Gastrocnemius medialis (tissue), 4 donors: Measurements from ENCODE around the gene CASZ1. TPM values are rescaled to one million over a fixed set of nuclear protein-coding genes. Genes with fewer than 3 reads are reported as not detected.

Experiments used
- ATAC-seq, 2 donors: fragments of 150-250 bp; one replicate each; pipeline ENCODE4 v1.9.1; 2016
- DNase-seq, 2 donors: peaks; one replicate each; pipeline ENCODE4 v3.0.0-alpha.2; 2019
- H3K27ac ChIP-seq, 4 donors: fragments of 200-600 bp; sonication (generic); 1 replicate in 1 of 4; 2 replicates in 3 of 4; pipeline ENCODE4 v1.5.1; 2016 to 2018; ENCODE audit warnings: mild to moderate bottlenecking in 2 of 4, moderate library complexity in 1 of 4
- H3K27me3 ChIP-seq, 3 donors: fragments of 200-600 bp; sonication (generic) in 2 of 3; 1 replicate in 1 of 3; 2 replicates in 2 of 3; pipeline versions ENCODE4 v1.5.1 to v1.6.0; 2016 to 2019; ENCODE audit warnings: mild to moderate bottlenecking in 1 of 3, moderate library complexity in 1 of 3
- H3K36me3 ChIP-seq, 2 donors: fragments of 200-600 bp; sonication (generic) in 1 of 2; one replicate each; pipeline ENCODE4 v1.5.1; 2017 to 2018
- H3K4me1 ChIP-seq, 2 donors: fragments of 200-600 bp; sonication (generic) in 1 of 2; one replicate each; pipeline ENCODE4 v1.5.1; 2016 to 2017; ENCODE audit warnings: mild to moderate bottlenecking in 2 of 2
- H3K4me3 ChIP-seq, 4 donors: fragments of 200-600 bp; sonication (generic) in 3 of 4; 1 replicate in 1 of 4; 2 replicates in 3 of 4; pipeline ENCODE4 v1.5.1; 2016 to 2019; ENCODE audit warnings: mild to moderate bottlenecking in 2 of 4
- H3K9me3 ChIP-seq, 3 donors: fragments of 200-600 bp; sonication (generic) in 2 of 3; 1 replicate in 1 of 3; 2 replicates in 2 of 3; pipeline ENCODE4 v1.5.1; 2016 to 2019
- CTCF ChIP-seq, 5 experiments: fragments of 450-650 bp in 3 of 5; fragments of 200-600 bp in 2 of 5; sonication (generic) in 2 of 5; IDR thresholded peaks in 4 of 5; conservative IDR thresholded peaks in 1 of 5; 1 replicate in 4 of 5; 2 replicates in 1 of 5; pipeline ENCODE4 v1.5.1; 2016 to 2019; ENCODE audit warnings: antibody characterized with exemption in 5 of 5, mild to moderate bottlenecking in 3 of 5, moderate library complexity in 3 of 5
- POLR2A ChIP-seq, 2 donors: fragments of 450-650 bp; IDR thresholded peaks; one replicate each; pipeline ENCODE4 v1.6.1; 2017; ENCODE audit warnings: antibody characterized with exemption in 2 of 2, mild to moderate bottlenecking in 2 of 2, moderate library complexity in 2 of 2
- in situ Hi-C, 4 donors: fragments of 200-750 bp; cut with MboI; loops; one replicate each; pipeline versions ENCODE4 v1.15.0 to v1.8.0; 2017; ENCODE audit warnings: low sequenced_read_pairs in 4 of 4
- intact Hi-C: fragments of 100-400 bp; cut with DNase I; formaldehyde crosslinking; loops from one replicate; pipeline ENCODE4 v1.15.1; 2023; ENCODE audit warnings: low total_unique reads
- total RNA-seq, 4 donors: library from RNA; depleted of rRNA; stranded (reverse); fragments of >200 nt; gene quantifications; one replicate each; pipeline versions ENCODE4 v1.1.0 to v1.2.3, GENCODE V29; 2016

Gene CASZ1
- total RNA-seq, 4 donors from 2014 or later, result 19.1 to 121 (median 80.6) TPM

- Histone ChIP-seq H3K36me3 (no peaks in the 10 kb centered on the region), H3K9me3 (no peaks in the 10 kb centered on the region), H3K27ac (no peak overlapping the region), H3K27me3 (no peaks in the 10 kb centered on the region), H3K4me3 (no peak overlapping the region), H3K4me1 (peaks cover 0 to 6% of the 10 kb centered on the region in 2 donors)
- no peak for DNase-seq
- no peak for ATAC-seq
- intact Hi-C loops (no loop called here), in situ Hi-C loops (no loop called here)
- TF ChIP-seq POLR2A (IDR thresholded peaks at IDR 0.05) (no peak), CTCF (IDR thresholded peaks at IDR 0.05 in 4 of 5, conservative IDR thresholded peaks at IDR 0.05 in 1 of 5) (no peak)
Measured at GRCh38 chr1:10819198-10819901, 22.9 kb upstream of the CASZ1 start.

GRCh38 chr1:10818262-10819197, 22.1 kb upstream of the CASZ1 start:
- H3K36me3 ChIP-seq, result no peaks in the 10 kb centered on the region
- no peak overlapping the region for H3K4me3 ChIP-seq
- intact Hi-C loops (no loop called here), in situ Hi-C loops (no loop called here)
- peaks cover 0 to 6% of the 10 kb centered on the region in 2 donors for H3K4me1 ChIP-seq
- DNase-seq, result no peak
- ATAC-seq, result no peak
- no peaks in the 10 kb centered on the region for H3K27me3 ChIP-seq
- H3K27ac ChIP-seq, result no peak overlapping the region
- H3K9me3 ChIP-seq, result no peaks in the 10 kb centered on the region
- TF ChIP-seq POLR2A (IDR thresholded peaks at IDR 0.05) (no peak), CTCF (IDR thresholded peaks at IDR 0.05 in 4 of 5, conservative IDR thresholded peaks at IDR 0.05 in 1 of 5) (no peak)

- intact Hi-C loops (no loop called here), in situ Hi-C loops (no loop called here)
- H3K27ac ChIP-seq, result no peak overlapping the region
- no peaks in the 10 kb centered on the region for H3K36me3 ChIP-seq
- no peak for TF ChIP-seq POLR2A (IDR thresholded peaks at IDR 0.05)
- TF ChIP-seq CTCF (IDR thresholded peaks at IDR 0.05 in 4 of 5, conservative IDR thresholded peaks at IDR 0.05 in 1 of 5), result no peak
- no peak for ATAC-seq
- H3K4me1 ChIP-seq, result peaks cover 0 to 6% of the 10 kb centered on the region in 2 donors
- H3K9me3 ChIP-seq, result no peaks in the 10 kb centered on the region
- H3K4me3 ChIP-seq, result no peak overlapping the region
- DNase-seq, result no peak
- no peaks in the 10 kb centered on the region for H3K27me3 ChIP-seq
Measured at GRCh38 chr1:10816743-10817369, 20.4 kb upstream of the CASZ1 start.

GRCh38 chr1:10816233-10816632, 19.8 kb upstream of the CASZ1 start:
- Histone ChIP-seq H3K4me1 (peaks cover 0 to 6% of the 10 kb centered on the region in 2 donors), H3K4me3 (no peak overlapping the region), H3K9me3 (no peaks in the 10 kb centered on the region), H3K27me3 (no peaks in the 10 kb centered on the region), H3K27ac (no peak overlapping the region), H3K36me3 (no peaks in the 10 kb centered on the region)
- no peak for ATAC-seq
- intact Hi-C loops (no loop called here), in situ Hi-C loops (no loop called here)
- DNase-seq, result no peak
- TF ChIP-seq CTCF (IDR thresholded peaks at IDR 0.05 in 4 of 5, conservative IDR thresholded peaks at IDR 0.05 in 1 of 5), result no peak
- no peak for TF ChIP-seq POLR2A (IDR thresholded peaks at IDR 0.05)
